Activated CD4-positive, alpha-beta T cell treated with anti-CD3 and anti-CD28 coated beads for 4 hours (primary cell): ENCODE results near the gene NCAPD2.
A peak's percentile ranks its signal among the peaks of the same experiment; 100 is the strongest.
"Not testable (repeated sequence)": the region's sequence is repeated elsewhere in the genome, so short reads cannot be mapped to it uniquely, and the experiment has no call there.

Source experiments
- DNase-seq, 2 donors: peaks; one replicate each; pipeline ENCODE4 v3.0.0-alpha.2; 2020

The NCAPD2 gene

DNA sequence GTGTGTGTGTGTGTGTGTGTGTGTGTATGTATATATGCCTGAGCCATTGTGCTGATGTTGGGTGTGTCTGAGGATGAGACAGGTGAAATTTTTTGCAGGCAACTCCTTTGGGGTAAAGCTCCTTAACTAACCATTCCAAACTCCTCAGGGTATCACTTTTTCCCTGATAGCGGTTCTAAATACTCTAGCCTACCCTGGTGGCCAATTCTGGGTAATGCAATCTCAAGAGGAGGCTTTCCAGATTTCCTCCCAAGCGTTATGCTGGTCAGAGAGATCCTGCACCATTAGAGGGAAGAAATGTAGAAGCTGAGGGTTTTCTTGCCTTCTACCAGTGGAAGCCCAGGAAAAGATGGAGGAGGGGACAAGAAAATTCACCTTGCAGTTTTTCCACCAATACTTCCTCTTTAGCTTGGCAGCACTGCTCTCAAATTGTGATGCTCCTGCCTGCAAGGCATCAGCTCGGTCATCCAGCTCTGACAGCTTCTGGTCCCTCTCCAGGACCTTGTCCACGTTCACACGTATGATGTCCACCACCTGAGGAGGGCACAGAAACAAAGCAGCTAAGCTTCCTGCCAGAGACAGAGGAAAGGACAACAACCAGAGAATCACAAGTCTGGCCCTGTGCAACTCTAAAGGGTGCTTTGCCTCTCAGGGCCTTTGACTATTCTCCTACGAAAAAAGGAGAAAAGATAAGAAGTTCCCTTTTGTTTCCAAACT, 28.3 kb upstream of the NCAPD2 start:
- peak in 1 of 2 donors; percentile 61 for DNase-seq

DNA sequence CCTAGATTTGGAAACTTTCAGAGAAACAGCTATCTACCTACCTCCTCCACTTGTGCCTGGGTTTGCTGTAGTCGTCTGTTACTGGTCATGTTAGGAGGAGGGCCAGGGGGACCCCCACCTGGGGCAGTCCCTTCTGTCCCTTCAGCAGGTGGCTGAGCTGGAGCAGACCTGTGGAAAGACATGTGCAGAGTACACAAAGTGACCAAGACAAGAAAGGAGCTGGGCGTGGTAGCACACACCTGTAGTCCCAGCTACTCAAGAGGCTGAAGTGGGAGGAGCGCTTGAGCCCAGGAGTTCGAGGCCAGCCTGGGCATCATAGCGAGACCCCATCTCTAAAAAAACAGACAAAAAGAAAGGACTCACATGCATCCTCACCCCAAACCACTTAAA, 27.7 kb upstream of the NCAPD2 start:
- no peak for DNase-seq

DNA sequence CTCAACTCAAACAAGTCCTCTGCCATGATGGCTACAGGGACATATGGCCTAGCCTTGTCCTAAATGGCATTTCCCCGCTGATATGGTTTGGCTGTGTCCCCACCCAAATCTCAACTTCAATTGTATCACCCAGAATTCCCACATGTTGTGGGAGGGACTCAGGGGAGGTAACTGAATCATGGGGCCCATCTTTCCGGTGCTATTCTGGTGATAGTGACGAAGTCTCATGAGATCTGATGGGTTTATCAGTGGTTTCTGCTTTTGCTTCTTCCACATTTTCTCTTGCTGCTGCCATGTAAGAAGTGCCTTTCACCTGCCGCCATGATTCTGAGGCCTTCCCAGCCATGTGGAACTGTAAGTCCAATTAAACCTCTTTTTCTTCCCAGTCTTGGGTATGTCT, 27.2 kb upstream of the NCAPD2 start:
- not testable (repeated sequence) for DNase-seq

DNA sequence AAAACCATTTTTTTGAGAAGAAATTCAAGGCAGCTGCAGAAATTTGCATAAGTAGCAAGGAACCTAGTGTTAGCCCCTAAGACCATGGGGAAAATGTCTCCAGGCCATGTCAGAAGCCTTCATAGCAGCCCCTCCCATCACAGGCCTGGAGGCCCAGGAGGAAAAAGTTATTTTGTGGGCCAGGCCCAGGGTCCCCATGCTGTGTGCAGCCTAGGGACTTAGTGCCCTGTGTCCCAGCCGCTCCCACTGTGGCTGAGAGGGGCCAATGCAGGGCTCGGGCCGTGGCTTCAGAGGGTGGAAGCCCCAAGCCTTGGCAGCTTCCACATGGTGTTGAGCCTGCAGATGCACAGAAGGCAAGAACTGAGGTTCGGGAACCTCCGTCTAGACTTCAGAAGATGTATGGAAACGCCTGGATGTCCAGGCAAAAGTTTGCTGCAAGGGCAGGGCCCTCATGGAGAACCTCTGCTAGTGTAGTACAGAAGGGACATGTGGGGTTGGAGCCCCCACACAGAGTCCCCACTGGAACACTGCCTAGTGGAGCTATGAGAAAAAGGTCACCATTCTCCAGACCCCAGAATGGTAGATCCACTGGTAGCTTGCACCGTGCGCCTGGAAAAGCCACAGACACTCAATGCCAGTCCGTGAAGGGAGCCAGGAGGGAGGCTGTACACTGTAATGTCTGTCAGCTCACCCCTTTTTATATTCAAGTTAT, 26.2 kb upstream of the NCAPD2 start:
- DNase-seq: not testable (repeated sequence)

DNA sequence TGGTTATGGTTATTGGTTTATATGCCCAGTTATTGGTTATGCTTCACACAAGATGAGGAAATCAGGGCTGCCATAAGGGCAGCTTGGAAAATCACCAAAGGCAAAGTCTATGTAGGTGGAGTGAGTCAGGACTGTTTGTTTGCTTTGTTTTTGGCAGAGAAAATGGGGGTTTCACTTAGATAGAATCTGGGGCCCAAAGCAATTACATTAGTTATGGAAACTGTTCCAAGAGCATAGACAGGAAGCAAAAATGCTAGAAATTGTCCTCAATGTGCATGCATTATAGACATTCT, 25.7 kb upstream of the NCAPD2 start:
- DNase-seq: no peak

DNA sequence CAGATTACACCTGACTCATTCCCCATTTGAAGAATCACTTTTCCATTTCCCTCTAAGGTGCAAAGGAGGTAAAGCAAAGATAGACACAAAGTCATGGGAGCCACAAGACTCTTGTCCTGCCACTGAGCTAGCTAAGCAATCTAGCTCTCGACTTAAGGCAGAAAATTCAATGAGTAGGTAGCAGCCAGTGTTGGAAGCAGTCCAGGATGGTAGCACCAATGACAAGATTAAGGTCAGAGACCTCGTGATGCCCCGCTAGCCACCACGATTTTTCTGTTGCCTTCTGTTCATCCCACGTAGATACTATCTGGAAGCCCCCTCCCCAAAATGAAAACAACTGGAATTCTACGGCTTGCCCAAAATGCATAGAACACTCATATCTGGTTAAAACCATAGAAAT, 24.8 kb upstream of the NCAPD2 start:
- no peak for DNase-seq

DNA sequence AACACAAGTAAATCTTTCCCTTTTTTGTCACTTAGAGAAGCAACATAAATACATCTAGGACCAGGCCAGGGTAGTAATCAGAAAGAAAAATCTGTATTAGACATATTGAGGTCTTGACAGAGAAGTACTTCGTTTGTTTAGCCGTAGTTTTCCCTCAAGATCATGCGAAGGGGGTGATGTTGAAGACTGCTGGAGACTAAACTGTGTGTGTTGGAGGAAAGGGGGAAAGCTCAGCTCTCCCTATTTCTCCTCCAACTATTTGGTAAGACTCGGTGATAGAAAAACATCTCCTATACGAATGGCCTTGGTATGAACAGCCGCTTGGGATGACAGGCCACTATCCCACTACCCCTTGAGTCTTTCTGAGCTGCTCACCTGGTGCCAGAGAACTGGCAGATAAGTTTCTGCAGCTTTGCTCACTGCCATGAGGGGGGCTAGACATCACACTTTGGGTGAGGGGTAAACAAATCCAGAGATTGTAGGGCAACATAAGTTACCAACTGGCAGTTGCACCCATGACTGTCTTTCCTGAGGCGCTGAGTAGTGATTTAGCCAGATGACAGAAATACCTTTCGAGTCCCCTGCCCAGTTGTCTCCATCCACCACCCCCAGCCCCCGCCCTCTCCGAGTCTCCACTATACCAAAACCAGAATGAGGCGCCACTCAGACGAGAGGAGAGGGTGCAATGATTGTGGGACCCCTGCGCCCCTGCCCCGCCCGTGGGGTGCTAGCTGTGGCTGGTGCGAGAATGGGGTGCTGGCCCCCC, 24.1 kb upstream of the NCAPD2 start:
- DNase-seq: no peak

DNA sequence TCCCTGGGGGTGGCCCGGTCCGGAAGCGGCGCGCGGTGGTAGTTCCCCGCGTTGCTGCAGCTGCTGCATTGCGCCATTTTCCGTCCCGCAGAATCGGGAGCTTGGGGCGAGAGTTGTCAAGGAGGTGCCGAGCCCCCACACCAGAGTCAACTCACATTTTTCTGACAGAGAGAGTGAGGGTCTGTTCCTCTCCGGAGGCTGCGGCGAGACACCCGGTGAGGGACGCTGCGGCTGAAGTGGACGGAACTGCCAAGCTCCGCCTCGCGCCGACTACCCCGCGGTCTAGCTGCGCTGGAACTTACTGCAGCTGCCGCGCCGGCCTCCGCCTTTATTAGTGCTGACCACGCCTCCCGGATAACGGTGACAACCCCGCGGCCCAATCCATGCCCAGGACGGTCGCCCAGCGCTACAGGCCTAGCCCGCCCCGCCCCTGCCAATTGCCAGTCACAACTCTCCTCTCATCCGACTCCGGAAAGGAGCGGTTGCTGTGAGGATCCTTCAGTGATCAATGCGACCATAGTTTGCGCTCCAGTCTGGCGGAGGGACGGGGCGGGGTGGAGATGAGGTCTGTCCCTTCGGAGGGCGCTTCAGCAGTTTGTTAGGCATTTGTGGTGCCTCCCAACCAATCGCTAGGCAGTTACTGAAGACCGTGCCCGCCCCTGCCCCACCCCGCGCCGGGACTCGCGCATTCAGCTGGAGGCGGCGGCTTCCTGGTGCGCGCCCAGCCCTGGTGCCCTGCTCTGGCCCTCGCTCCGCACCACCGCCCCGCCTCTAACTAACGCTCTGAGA, 23.3 kb upstream of the NCAPD2 start, which contains the start of gene VAMP1:
TSS of gene VAMP1 (minus strand) at position 303 of the 789 bp plus-strand sequence. CDS start at position 157, 146 bp downstream.
- DNase-seq: peak; percentile 96 to 97

DNA sequence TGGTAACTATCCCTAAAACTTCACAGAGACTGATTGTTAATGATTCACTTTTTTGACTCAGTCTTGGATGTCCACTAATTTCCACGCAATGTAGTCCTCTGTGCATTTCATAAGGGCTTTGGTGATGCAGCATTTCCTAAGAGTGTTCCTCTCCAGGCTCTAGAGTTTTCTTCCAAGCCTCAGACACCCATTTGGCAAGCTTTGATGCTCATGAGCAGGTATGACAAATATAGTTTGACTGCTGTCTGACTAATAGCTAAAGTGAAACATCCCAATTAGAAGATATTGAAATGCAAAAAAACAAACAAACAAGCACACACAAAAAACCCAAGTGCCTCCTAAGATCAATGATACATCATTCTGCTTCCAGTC, 21.9 kb upstream of the NCAPD2 start:
- no peak for DNase-seq

DNA sequence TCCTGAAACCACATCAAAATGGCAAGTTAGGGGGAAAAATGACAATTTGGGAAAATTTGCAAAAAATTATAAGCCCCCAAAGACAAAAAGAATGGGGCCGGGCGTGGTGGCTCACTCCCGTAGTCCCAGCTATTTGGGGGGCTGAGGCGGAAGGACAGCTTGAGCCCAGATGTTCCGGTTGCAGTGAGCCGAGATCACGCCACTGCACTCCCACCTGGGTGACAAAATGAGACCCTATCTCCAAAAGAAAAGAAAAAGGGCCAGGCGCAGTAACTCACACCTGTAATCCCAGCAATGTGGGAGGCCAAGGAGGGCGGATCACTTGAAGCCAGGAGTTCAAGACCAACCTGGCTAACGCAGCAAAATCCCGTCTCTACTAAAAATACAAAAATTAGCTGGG, 21.4 kb upstream of the NCAPD2 start:
- no peak for DNase-seq

DNA sequence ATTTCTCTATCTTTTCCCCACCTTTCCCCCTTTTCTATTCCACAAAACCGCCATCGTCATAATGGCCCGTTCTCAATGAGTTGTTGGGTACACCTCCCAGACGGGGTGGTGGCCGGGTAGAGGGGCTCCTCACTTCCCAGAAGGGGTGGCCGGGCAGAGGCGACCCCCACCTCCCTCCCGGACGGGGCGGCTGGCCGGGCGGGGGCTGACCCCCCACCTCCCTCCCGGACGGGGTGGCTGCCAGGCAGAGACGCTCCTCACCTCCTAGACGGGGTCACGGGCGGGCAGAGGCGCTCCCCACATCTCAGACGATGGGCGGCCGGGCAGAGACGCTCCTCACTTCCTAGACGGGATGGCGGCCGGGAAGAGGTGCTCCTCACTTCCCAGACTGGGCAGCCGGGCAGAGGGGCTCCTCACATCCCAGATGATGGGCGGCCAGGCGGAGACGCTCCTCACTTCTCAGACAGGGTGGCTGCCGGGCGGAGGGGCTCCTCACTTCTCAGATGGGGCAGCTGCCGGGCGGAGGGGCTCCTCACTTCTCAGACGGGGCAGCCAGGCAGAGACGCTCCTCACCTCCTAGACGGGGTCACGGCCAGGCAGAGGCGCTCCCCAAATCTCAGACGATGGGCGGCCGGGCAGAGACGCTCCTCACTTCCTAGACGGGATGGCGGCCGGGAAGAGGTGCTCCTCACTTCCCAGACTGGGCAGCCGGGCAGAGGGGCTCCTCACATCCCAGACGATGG, 18.5 kb upstream of the NCAPD2 start:
- not testable (repeated sequence) for DNase-seq

DNA sequence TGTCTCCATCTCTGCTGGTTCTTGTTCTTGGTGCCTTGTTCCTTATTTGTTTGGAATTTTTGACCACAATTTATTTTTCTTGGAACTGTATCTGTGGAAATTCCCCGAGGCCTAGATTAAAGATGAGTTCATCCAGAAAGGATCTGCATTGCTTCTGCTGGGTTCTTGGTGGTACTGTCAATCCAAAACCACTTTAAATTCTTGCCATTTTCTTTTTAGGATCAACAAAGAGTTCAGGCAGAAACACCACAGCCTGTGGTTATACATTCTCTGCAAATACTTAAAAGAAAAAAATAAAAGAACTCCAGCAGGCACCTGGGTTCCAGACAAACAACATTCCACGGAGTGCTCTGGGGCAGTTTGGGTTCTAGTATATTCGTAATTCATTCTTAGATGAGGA, 17.4 kb upstream of the NCAPD2 start:
- DNase-seq: no peak

DNA sequence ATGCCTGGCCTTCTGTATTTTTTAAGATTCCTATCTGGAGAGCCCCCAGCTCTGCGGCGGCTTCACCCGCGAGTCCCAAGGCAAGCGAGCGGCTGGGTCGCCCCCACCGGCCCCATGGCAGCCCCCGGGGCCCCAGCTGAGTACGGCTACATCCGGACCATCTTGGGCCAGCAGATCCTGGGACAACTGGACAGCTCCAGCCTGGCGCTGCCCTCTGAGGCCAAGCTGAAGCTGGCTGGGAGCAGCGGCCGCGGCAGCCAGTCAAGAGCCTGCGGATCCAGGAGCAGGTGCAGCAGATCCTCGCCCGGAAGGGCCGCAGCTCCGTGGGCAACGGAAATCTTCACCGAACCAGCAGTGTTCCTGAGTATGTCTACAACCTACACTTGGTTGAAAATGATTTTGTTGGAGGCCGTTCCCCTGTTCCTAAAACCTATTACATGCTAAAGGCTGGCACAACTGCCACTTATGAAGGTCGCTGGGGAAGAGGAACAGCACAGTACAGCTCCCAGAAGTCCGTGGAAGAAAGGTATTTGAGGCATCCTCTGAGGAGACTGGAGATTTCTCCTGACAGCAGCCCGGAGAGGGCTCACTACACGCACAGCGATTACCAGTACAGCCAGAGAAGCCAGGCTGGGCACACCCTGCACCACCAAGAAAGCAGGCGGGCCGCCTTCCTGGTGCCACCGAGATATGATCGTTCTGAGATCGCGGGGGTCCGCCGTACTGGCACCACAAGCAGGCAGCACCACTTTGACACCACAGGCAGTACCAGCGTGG, 16.1 kb upstream of the NCAPD2 start:
- not testable (repeated sequence) for DNase-seq

DNA sequence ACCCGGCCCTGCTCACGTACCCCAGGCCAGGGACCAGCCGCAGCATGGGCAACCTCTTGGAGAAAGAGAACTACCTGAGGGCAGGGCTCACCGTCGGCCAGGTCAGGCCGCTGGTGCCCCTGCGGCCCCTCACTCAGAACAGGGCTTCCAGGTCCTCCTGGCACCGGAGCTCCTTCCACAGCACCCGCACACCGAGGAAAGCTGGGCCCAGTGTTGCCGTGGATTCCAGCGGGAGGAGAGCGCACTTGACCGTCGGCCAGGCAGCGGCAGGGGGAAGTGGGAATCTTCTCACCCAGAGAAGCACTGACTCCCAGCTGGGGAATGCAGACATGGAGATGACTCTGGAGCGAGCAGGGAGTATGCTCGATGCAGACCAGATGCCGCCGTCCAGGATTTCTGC, 15.5 kb upstream of the NCAPD2 start:
- no peak for DNase-seq

DNA sequence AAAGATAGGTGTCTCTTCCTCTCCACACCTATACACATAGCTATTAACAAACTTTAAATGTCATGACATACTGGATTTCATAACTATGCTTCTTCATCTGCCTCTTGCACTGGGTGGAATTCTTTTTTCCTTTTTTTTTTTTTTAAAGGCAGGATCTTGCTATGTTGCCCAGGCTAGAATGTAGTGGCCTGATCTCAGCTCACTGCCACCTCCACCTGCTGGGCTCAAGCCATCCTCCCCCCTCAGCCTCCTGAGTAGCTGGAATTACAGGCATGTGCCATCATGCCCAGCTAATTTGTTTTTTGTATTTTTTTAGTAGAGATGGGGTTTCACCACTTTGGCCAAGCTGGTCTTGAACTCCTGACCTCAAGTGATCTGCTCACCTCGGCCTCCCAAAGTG, 5.7 kb upstream of the NCAPD2 start:
- DNase-seq: no peak

DNA sequence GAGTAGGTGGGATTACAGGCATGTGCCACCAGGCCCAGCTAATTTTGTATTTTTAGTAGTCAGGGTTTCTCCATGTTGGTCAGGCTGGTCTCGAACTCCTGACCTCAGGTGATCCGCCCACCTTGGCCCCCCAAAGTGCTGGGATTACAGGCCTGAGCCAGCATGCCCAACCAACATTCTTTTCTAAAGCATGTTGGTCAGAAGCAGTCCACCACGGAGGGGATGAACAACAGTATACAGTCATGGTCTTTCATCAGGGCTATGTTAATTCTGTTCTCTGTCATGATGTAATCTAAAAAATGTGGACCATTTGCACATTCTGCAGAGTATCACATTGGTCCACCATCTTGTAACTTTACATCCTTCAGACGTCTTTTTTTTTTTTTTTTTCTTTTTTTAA, 4.5 kb upstream of the NCAPD2 start:
- no peak for DNase-seq

DNA sequence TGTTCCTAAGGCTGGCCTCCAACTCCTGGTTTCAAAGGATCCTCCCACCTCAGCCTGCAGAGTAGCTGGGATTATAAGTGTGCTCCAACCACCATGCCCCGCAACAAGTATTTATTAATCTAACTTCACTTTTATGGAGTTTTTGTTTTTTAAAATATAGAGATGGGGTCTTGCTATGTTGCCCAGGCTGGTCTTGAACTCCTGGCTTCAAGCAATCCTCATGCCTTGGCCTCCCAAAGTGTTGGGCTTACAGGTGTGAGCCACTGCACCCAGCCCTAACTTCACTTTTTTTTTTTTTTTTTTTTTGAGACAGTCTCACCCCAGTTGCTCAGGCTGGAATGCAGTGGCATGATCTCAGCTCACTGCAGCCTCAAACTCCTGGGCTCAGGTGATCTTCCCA, 3.2 kb upstream of the NCAPD2 start:
- DNase-seq: not testable (repeated sequence)

DNA sequence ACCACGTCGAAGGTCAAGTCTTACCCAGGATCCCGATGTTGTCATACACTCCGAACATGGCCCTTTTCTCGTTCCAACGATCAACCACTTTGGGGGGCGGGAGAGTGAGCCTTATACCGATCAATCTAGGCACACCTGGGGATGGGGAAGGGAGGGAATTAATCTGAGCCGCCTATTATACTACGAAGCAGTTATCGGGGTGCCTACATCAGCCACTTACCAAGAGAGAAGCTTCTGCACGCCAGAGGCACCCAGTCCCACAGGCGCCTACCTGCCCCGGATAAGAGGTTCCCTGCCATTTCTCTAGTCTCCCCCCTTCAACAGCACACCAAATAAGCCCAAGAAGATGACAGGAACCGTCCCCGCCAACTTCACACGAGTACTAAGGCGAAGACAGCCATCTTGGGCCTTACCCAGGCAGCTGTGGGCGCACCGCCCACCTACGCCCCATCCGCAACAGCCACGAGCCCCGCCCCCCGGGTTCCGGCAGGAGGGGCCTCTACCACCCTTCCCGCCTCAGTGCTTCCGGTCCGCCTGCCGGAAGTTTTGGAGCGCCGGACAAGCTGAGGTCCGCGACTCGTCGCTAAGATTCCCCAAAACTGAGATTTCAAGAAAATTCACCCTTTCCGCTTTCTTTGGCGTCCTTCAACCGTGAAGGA, 935 bp upstream of the NCAPD2 start, which contains the start of gene MRPL51:
TSS of gene MRPL51 (minus strand) at position 425 of the 659 bp plus-strand sequence. CDS start at position 299, 126 bp downstream.
- DNase-seq: peak; percentile 93 to 98

DNA sequence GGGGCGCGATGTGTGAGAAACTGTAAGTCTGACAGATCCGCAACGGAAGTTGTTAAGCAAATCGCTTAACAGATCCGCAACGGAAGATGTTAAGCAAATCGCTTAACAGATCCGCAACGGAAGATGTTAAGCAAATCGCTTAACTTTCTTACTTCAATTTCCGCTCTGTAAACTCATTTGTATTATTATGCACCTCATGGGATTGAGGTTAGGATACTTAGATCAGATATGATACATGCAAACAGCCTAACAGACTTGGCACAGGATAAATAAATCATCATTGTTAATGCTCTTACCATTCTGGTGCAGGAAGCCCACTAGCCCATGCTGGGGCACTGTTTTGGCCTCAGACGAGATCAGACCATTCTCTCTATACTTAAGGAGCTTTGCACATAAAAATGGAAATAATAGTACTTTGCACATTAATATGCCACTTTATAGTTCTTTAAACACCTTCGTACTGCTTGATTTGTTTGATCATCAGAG, 399 bp downstream of the NCAPD2 start:
- no peak for DNase-seq

DNA sequence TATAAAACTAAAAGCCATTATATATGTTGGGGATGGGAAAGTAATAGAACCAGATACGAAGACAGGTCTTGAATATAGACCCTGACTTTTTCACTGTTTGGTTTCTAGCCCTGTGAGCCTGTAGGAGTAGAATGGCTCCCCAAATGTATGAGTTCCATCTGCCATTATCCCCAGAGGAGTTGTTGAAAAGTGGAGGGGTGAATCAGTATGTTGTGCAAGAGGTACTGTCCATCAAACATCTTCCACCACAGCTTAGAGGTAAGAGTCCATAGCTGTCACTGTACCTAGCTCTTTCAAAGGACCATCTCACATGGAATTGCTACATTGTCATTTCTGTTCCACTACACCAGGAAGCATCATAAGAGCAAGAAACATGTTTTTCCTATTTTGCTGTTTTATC, 1.1 kb downstream of the NCAPD2 start:
- no peak for DNase-seq

DNA sequence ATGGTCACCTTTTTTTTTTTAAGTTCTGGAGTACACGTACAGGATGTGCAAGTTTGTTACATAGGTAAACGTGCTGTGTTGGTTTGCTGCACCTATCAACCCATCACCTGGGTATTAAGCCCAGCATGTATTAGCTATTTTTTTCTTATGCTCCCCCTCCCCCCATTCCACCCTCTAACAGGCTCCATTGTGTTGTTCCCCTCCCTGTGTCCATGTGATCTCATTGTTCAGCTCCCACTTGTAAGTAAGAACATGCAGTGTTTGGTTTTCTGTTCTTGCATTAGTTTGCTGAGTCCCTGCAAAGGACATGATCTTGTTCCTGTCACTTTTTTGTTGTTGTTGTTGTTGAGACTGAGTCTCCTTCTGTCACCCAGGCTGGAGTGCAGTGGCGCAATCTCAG, 3.4 kb downstream of the NCAPD2 start:
- DNase-seq: not testable (repeated sequence)
